Subcutaneous abdominal adipose tissue (tissue), 5 donors: ENCODE results near the gene YPEL4.
A peak's percentile ranks its signal among the peaks of the same experiment; 100 is the strongest.

ENCODE experiments used
- H3K27ac ChIP-seq: one replicate; pipeline ENCODE4 v1.7.0; 2013; ENCODE audit warnings: low read depth, mild to moderate bottlenecking, inconsistent platforms, low read length, moderate library complexity
- H3K27me3 ChIP-seq, 5 donors: one replicate each; pipeline ENCODE4 v1.7.0; 2013; ENCODE audit warnings: low read length in 5 of 5, inconsistent platforms in 1 of 5; ENCODE audit not compliant: control insufficient read depth in 5 of 5, insufficient read depth in 4 of 5
- H3K36me3 ChIP-seq, 5 donors: one replicate each; pipeline ENCODE4 v1.7.0; 2013; ENCODE audit warnings: low read length in 5 of 5; ENCODE audit not compliant: control insufficient read depth in 5 of 5, insufficient read depth in 5 of 5
- H3K4me1 ChIP-seq, 5 donors: one replicate each; pipeline ENCODE4 v1.7.0; 2013; ENCODE audit warnings: low read length in 5 of 5, mild to moderate bottlenecking in 3 of 5, moderate library complexity in 1 of 5; ENCODE audit not compliant: control insufficient read depth in 5 of 5, insufficient read depth in 5 of 5
- H3K4me3 ChIP-seq, 5 donors: one replicate each; pipeline ENCODE4 v1.7.0; 2013; ENCODE audit warnings: low read length in 5 of 5, low read depth in 1 of 5
- H3K9ac ChIP-seq, 5 donors: one replicate each; pipeline ENCODE4 v1.7.0; 2013; ENCODE audit warnings: low read length in 5 of 5, mild to moderate bottlenecking in 4 of 5, moderate library complexity in 3 of 5
- H3K9me3 ChIP-seq, 5 donors: one replicate each; pipeline ENCODE4 v1.7.0; 2013; ENCODE audit warnings: low read length in 5 of 5; ENCODE audit not compliant: control insufficient read depth in 5 of 5
- donor health status: healthy.
- donor health status: healthy.
- donor health status: healthy.
- donor health status: healthy.
- donor health status: healthy.

YPEL4 gene

DNA sequence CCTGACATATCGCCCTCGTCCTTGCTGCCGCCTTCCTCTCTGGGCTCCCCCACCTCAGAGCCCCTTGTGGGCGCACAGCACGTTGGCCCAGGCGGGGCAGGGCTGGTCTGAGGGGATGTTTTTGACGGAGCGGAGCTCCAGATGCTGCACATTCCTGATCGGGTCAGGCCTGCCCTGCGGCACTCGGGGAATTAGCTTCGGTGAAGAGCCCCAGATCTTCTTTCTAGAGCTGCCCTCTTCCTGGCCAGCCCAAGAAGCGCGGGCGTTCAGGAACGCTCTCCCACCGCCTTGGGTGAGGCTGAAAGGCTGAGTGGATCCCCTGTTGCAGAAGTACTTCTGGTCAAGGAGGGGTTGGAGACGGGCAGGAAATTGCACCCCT, 12.1 kb downstream of the YPEL4 start:
- H3K27ac ChIP-seq: no peak overlapping the region
- H3K9me3 ChIP-seq: no peaks in the 10 kb centered on the region
- peaks cover 4 to 30% (median 28%) of the 10 kb centered on the region in 5 donors for H3K4me1 ChIP-seq
- H3K9ac ChIP-seq: peak overlapping the region in 3 of 5 donors; percentile 20 to 65 (median 51)
- peak overlapping the region; percentile 73 to 90 (median 86) for H3K4me3 ChIP-seq
- peaks cover 0 to 6% (median 0%) of the 10 kb centered on the region in 5 donors for H3K27me3 ChIP-seq
- no peaks in the 10 kb centered on the region for H3K36me3 ChIP-seq

DNA sequence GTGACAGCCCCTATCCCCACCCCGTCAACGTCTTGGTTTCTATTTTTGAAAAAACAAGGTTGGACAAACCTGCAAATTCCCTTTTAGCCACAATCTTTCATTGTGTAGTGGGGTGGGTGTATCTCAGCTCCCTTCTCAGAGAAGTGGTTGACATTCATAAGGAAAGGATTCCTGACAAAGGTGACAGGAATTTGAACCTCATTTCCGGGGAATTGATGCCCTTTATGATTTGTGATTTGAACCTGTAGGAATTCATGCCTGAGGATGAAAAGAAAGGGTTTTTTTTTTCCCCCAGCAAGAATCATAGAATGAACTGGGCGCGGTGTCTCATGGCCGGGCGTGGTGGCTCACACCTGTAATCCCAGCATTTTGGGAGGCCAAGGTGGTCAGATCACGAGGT, 14.5 kb downstream of the YPEL4 start:
- Histone ChIP-seq H3K27ac (no peak overlapping the region), H3K4me3 (no peak overlapping the region), H3K4me1 (peaks cover 4 to 29% (median 26%) of the 10 kb centered on the region in 5 donors), H3K9me3 (no peaks in the 10 kb centered on the region), H3K27me3 (peaks cover 0 to 6% (median 0%) of the 10 kb centered on the region in 5 donors), H3K36me3 (no peaks in the 10 kb centered on the region), H3K9ac (no peak overlapping the region)

DNA sequence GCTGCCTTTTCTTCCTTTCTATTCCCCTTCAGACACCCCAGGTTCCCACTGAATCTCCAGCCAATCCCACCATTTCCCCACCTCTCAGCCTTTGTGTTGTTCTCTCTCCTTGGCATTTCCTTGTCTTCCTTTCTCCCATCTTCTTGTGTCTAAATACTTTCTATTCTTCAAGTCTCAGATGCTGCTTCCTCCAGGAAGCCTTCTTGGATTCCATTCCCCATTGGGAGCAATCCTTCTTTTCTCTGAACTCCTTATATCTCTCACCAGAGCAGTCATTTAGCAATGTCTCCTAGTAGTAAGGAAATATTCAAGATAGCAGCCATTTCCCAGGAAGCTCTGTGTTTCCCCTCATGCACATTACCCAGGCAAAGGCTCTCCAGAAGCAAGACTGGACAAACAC, 15.4 kb downstream of the YPEL4 start:
- Histone ChIP-seq H3K27ac (no peak overlapping the region), H3K27me3 (peaks cover 0 to 6% (median 0%) of the 10 kb centered on the region in 5 donors), H3K36me3 (no peaks in the 10 kb centered on the region), H3K9ac (no peak overlapping the region), H3K4me1 (peaks cover 2 to 20% (median 17%) of the 10 kb centered on the region in 5 donors), H3K9me3 (no peaks in the 10 kb centered on the region), H3K4me3 (no peak overlapping the region)

DNA sequence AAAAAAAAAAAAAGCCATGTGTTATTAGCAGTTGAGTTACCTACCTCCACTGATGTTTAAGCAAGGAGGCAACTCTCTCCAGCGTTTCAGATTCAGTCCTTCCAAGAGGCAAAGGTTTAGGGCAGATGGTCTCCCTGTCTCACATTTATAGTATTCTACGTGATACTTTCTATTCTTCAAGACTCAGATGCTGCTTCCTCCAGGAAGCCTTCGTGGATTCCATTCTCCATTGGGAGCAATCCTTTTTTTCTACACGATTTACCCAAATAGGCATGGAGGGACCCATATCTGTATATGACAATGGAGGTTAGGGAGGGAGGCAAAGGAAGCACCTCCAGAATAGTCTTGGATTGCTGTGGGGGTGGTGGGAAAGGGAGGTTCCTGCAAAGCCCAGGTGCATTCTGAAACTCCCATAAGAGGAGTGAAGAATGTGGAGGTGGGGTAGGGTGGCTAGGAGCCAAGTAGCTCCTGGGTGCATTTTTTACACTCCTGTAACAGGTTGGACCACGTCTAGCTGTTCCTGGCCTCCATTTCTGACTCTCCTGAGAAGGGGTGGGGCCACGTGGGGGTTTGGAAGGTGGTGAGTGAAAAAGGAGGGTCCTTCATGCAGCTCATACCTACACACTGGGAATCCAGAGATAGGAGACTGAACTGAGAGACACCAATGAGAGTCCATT, 16.2 kb downstream of the YPEL4 start:
- Histone ChIP-seq H3K27ac (no peak overlapping the region), H3K36me3 (no peaks in the 10 kb centered on the region), H3K9ac (no peak overlapping the region), H3K4me1 (peaks cover 2 to 12% (median 10%) of the 10 kb centered on the region in 5 donors), H3K27me3 (peaks cover 0 to 3% (median 0%) of the 10 kb centered on the region in 5 donors), H3K9me3 (no peaks in the 10 kb centered on the region), H3K4me3 (no peak overlapping the region)

DNA sequence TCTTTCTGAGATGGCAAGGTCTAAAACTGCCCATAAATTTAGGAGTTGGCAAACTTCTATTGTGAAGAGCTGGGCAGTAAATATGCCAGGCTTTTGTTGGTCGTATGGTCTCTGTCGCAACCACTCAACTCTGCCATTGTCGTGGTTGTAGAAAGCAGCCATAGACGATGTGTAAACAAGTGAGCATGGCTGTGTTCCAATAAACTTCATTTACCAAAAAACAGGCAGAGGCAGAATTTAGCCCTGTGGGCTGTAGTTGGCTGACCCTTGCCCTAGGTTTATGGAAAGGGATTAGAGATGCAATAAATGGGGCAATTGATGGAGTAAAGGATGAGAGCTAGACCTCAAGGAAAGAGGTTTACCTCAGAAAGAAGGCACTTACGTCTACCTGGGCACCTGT, 17.6 kb downstream of the YPEL4 start:
- Histone ChIP-seq H3K9me3 (no peaks in the 10 kb centered on the region), H3K27me3 (no peaks in the 10 kb centered on the region)

DNA sequence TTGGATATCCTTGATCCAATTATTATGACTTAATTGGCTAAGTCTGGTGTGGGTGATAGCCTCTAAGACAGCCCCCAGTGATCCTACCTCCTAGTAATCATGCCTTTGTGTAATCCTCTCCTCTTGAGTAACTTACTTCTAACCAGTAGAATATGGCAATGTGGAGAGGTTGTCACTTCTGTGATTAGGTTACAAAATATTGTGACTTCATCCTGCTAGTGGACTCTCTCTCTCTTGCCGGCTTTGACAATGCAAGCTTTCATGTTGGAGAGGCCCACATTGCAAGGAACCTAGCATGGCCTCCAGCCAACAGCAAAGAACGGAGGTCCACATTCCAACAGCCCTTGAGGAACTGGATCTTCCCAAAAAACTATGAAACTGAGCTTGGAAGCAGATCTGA, 19.5 kb downstream of the YPEL4 start:
- no peaks in the 10 kb centered on the region for H3K9me3 ChIP-seq
- no peaks in the 10 kb centered on the region for H3K27me3 ChIP-seq
- no peaks in the 10 kb centered on the region for H3K4me1 ChIP-seq
- no peak overlapping the region for H3K27ac ChIP-seq
- no peaks in the 10 kb centered on the region for H3K36me3 ChIP-seq
- H3K4me3 ChIP-seq: no peak overlapping the region
- H3K9ac ChIP-seq: no peak overlapping the region

More for the DNA sequence above, 17.6 kb downstream of the YPEL4 start:
- Histone ChIP-seq H3K36me3 (no peaks in the 10 kb centered on the region), H3K4me3 (no peak overlapping the region), H3K27ac (no peak overlapping the region), H3K9ac (no peak overlapping the region), H3K4me1 (no peaks in the 10 kb centered on the region)

DNA sequence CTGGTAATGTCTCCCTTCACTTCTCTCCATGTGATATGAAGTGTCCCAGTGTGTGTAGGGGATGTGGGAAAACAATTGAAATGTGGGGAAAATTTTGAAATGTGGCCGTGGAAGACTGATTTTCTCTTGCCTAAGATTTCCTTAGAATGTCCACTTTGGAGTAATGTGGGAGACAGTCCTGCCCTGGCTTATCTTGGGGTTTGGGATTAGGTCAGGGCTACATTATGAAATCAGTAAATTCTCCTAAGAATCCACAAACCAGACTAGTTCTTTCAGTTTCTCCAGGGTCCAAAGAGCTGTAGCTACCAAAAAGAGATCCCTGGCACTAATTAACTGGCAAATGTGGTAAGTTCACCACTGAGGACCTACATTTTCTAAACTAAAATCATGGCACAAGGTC, 22.8 kb downstream of the YPEL4 start:
- H3K27me3 ChIP-seq: no peaks in the 10 kb centered on the region
- no peaks in the 10 kb centered on the region for H3K4me1 ChIP-seq
- H3K9me3 ChIP-seq: no peaks in the 10 kb centered on the region
- H3K9ac ChIP-seq: no peak overlapping the region
- no peak overlapping the region for H3K4me3 ChIP-seq
- H3K27ac ChIP-seq: no peak overlapping the region
- H3K36me3 ChIP-seq: no peaks in the 10 kb centered on the region

DNA sequence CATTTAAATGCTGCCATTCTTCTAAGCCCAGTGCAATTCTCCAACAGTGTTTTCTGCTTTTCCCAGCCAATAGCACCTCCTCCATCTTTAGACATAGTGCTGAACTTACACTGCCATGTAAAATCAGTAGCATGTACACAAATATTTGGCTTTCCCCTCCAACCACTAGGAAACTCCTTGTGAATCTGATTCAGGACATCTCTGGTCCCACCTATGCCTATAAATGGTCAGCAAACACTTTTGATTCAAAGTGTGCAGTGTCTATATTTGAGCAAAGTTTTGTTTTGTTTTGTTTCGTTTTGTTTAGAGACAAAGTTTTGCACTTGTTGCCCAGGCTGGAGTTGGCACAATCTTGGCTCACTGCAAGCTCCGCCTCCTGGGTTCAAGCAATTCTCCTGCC, 24.8 kb downstream of the YPEL4 start:
- peaks cover 0 to under 1% (median 0%) of the 10 kb centered on the region in 5 donors for H3K36me3 ChIP-seq
- no peaks in the 10 kb centered on the region for H3K4me1 ChIP-seq
- no peak overlapping the region for H3K4me3 ChIP-seq
- H3K27me3 ChIP-seq: no peaks in the 10 kb centered on the region
- no peak overlapping the region for H3K27ac ChIP-seq
- peaks cover 0 to 1% (median 0%) of the 10 kb centered on the region in 5 donors for H3K9me3 ChIP-seq
- H3K9ac ChIP-seq: no peak overlapping the region

DNA sequence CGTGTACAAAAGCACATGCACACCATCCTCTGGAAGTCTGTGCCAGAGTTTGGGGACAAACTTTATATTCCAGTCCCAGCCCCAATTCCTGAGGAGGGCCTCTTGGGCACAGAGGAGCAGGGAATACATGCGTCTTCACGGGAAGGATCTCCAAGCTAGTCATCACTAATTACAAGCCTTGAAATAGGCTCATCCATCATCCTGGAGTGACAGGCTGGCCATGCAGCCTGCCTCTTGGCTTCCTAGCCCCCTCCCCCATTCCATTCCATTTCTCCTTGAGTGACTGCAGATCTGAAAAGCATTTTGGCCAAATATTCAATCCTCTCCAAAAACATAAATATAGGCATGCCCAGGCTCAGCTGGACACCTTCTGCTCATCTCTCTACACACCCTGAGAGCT, 27.4 kb downstream of the YPEL4 start:
- Histone ChIP-seq H3K9me3 (peaks cover 0 to 9% (median 4%) of the 10 kb centered on the region in 5 donors), H3K27me3 (no peaks in the 10 kb centered on the region), H3K4me3 (no peak overlapping the region), H3K36me3 (peaks cover 0 to 5% (median 3%) of the 10 kb centered on the region in 5 donors), H3K9ac (no peak overlapping the region), H3K27ac (no peak overlapping the region), H3K4me1 (no peaks in the 10 kb centered on the region)

DNA sequence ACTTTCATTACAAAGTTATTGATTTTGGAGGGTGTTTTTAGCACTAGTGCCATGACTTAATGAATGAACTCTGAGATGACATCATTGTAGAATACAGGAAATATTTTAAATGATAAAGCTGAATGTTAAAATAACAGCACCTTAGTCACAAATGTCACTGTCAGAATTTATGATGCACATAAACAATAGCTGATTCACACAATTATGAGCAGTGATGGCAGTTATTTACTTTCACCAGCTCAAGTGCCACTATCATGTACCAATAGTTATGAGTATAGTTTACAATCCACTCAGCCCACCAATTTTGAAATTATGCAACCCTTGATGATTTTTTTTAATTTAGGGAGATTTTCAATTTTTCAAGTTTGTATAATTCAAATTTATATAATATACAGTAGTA, 29.2 kb downstream of the YPEL4 start:
- H3K9me3 ChIP-seq: peaks cover 0 to 9% (median 4%) of the 10 kb centered on the region in 5 donors
- H3K9ac ChIP-seq: no peak overlapping the region
- peaks cover 5 to 14% (median 9%) of the 10 kb centered on the region in 5 donors for H3K36me3 ChIP-seq
- no peaks in the 10 kb centered on the region for H3K4me1 ChIP-seq
- H3K4me3 ChIP-seq: no peak overlapping the region
- no peaks in the 10 kb centered on the region for H3K27me3 ChIP-seq
- no peak overlapping the region for H3K27ac ChIP-seq
